Neural cell (in vitro differentiated cells): Measurements from ENCODE around the gene TBC1D16. TPM values are rescaled to one million over a fixed set of nuclear protein-coding genes. Genes with fewer than 3 reads are reported as not detected.

Source experiments
- H2AFZ ChIP-seq: fragments of 200-600, 300-800 bp; sonication (generic), shearing (Covaris generic); 2 replicates; pipeline ENCODE4 v1.6.0; 2014; ENCODE audit warnings: low read depth, mild to moderate bottlenecking, antibody characterized with exemption, low read length, moderate library complexity
- H3F3A ChIP-seq: fragments of 200-600 bp; shearing (Covaris generic); 2 replicates; pipeline ENCODE4 v1.6.1; 2016; ENCODE audit warnings: mild to moderate bottlenecking, moderate library complexity, mixed read lengths, antibody characterized with exemption, low read length; ENCODE audit not compliant: insufficient read depth, poor library complexity, severe bottlenecking
- H3K27ac ChIP-seq: fragments of 200-600, 300-800 bp; sonication (generic), shearing (Covaris generic); 2 replicates; pipeline ENCODE4 v1.5.1; 2014; ENCODE audit warnings: mild to moderate bottlenecking, low read length, moderate library complexity
- H3K27me3 ChIP-seq: fragments of 300-800, 200-600 bp; sonication (generic), shearing (Covaris generic); 2 replicates; pipeline ENCODE4 v1.6.0; 2014; ENCODE audit warnings: mild to moderate bottlenecking, low read depth, low read length, moderate library complexity; ENCODE audit not compliant: insufficient read depth
- H3K36me3 ChIP-seq: fragments of 300-800, 200-600 bp; sonication (generic), shearing (Covaris generic); 2 replicates; pipeline ENCODE4 v1.5.1; 2014; ENCODE audit warnings: mild to moderate bottlenecking, antibody characterized with exemption, low read length, moderate library complexity; ENCODE audit not compliant: insufficient read depth
- H3K4me2 ChIP-seq: fragments of 300-800, 200-600 bp; sonication (generic), shearing (Covaris generic); 2 replicates; pipeline ENCODE4 v1.6.0; 2014; ENCODE audit warnings: mild to moderate bottlenecking, low read length
- H3K4me3 ChIP-seq: fragments of 300-800, 200-600 bp; sonication (generic), shearing (Covaris generic); 2 replicates; pipeline ENCODE4 v1.5.1; 2014; ENCODE audit warnings: mild to moderate bottlenecking, low read length, moderate library complexity
- H3K79me2 ChIP-seq: fragments of 200-600 bp; shearing (Covaris generic); replicated peaks from 2 replicates; pipeline ENCODE4 v1.6.0; 2014; ENCODE audit warnings: mild to moderate bottlenecking, low read length, moderate library complexity; ENCODE audit not compliant: insufficient read depth
- H3K9ac ChIP-seq: fragments of 300-800, 200-600 bp; sonication (generic), shearing (Covaris generic); 2 replicates; pipeline ENCODE4 v1.6.1; 2016; ENCODE audit warnings: mild to moderate bottlenecking, low read length, mixed read lengths
- H3K9me2 ChIP-seq: fragments of 200-600 bp; shearing (Covaris generic); 2 replicates; pipeline ENCODE4 v1.6.1; 2016; ENCODE audit warnings: mild to moderate bottlenecking, low read length, mixed read lengths; ENCODE audit not compliant: insufficient read depth
- H3K9me3 ChIP-seq: fragments of 200-600, 300-800 bp; sonication (generic), shearing (Covaris generic); 2 replicates; pipeline ENCODE4 v1.6.1; 2016; ENCODE audit warnings: mild to moderate bottlenecking, mixed run types, low read length, moderate library complexity, mixed read lengths
- H4K20me1 ChIP-seq: fragments of 200-600 bp; shearing (Covaris generic); 2 replicates; pipeline ENCODE4 v1.6.1; 2016; ENCODE audit warnings: mild to moderate bottlenecking, mixed run types; ENCODE audit not compliant: insufficient read depth
- EP300 ChIP-seq: fragments of 450-650 bp; conservative IDR thresholded peaks from 2 replicates; pipeline ENCODE4 v1.6.1; 2014; ENCODE audit warnings: antibody characterized with exemption, mild to moderate bottlenecking, moderate library complexity; ENCODE audit not compliant: poor library complexity, severe bottlenecking
- EZH2 ChIP-seq: fragments of 200-600, 300-800 bp; shearing (Covaris generic), sonication (generic); IDR thresholded peaks from 2 replicates; pipeline ENCODE4 v1.6.1; 2014; ENCODE audit warnings: antibody characterized with exemption, low read length, borderline replicate concordance, mild to moderate bottlenecking; ENCODE audit not compliant: insufficient read depth, poor library complexity, severe bottlenecking
- MXI1 ChIP-seq: fragments of 450-650 bp; conservative IDR thresholded peaks from 2 replicates; pipeline ENCODE4 v1.6.1; 2014; ENCODE audit warnings: antibody characterized with exemption, mild to moderate bottlenecking; ENCODE audit not compliant: poor library complexity, severe bottlenecking
- POLR2AphosphoS5 ChIP-seq: IDR thresholded peaks from 2 replicates; pipeline ENCODE4 v1.6.1; 2012
- RAD21 ChIP-seq: fragments of 450-650 bp; conservative IDR thresholded peaks from 2 replicates; pipeline ENCODE4 v1.6.1; 2014; ENCODE audit warnings: antibody characterized with exemption, mild to moderate bottlenecking, moderate library complexity
- SMC3 ChIP-seq: fragments of 450-650 bp; conservative IDR thresholded peaks from 2 replicates; pipeline ENCODE4 v1.6.1; 2014; ENCODE audit warnings: antibody characterized with exemption, mild to moderate bottlenecking, moderate library complexity; ENCODE audit not compliant: poor library complexity
- TAF1 ChIP-seq: IDR thresholded peaks from 2 replicates; pipeline ENCODE4 v1.6.1; 2012; ENCODE audit warnings: low read depth
- polyA plus RNA-seq: library from polyadenylated mRNA; depleted of rRNA; stranded (reverse); fragments of >200 nt; gene quantifications from 2 replicates; pipeline ENCODE4 v1.2.3, GENCODE V29; 2014
- TF ChIP-seq, protein P1 (sequence below): fragments of 450-650 bp; IDR thresholded peaks from 2 replicates; pipeline ENCODE4 v1.5.1; 2014; ENCODE audit warnings: antibody characterized with exemption, mild to moderate bottlenecking, moderate library complexity; ENCODE audit not compliant: poor library complexity, severe bottlenecking
- TF ChIP-seq, protein P2 (sequence below): IDR thresholded peaks from 2 replicates; pipeline ENCODE4 v1.6.1; 2012; ENCODE audit warnings: borderline replicate concordance

TBC1D16 gene
- polyA plus RNA-seq, 1 donor from 2014 or later = 19.8 TPM

DNA sequence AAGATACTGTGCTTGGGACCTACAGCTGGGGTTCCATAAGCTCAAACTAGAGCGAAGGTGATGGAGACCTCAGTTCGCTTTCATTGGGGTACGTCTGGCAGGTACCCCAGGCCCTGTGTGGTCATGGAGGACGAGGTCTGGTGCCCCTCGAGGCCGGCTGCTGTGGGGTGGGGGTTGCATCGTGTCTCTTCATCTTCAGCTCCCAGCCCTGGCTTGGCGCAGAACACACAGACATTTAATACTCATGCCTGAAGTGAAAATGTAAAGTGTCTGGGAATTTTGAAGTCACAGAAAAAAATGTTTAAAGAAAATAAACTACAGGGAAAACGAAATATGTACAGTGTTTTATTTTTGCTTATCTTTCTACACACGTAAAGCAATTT, 80.5 kb downstream of the TBC1D16 start:
- Histone ChIP-seq H2AFZ (no peak overlapping the region), H3K4me3 (no peak overlapping the region), H3K9ac (no peak overlapping the region), H3K79me2 (peaks cover 8% of the 10 kb centered on the region), H3K27ac (no peak overlapping the region), H3F3A (peaks cover 11% of the 10 kb centered on the region), H3K9me3 (no peaks in the 10 kb centered on the region), H3K4me2 (no peak overlapping the region), H4K20me1 (no peaks in the 10 kb centered on the region), H3K36me3 (no peaks in the 10 kb centered on the region), H3K27me3 (no peaks in the 10 kb centered on the region), H3K9me2 (no peaks in the 10 kb centered on the region)
- TF ChIP-seq TAF1 (no peak), SMC3 (no peak), EZH2 (no peak)
- TF ChIP-seq, protein P1, sequence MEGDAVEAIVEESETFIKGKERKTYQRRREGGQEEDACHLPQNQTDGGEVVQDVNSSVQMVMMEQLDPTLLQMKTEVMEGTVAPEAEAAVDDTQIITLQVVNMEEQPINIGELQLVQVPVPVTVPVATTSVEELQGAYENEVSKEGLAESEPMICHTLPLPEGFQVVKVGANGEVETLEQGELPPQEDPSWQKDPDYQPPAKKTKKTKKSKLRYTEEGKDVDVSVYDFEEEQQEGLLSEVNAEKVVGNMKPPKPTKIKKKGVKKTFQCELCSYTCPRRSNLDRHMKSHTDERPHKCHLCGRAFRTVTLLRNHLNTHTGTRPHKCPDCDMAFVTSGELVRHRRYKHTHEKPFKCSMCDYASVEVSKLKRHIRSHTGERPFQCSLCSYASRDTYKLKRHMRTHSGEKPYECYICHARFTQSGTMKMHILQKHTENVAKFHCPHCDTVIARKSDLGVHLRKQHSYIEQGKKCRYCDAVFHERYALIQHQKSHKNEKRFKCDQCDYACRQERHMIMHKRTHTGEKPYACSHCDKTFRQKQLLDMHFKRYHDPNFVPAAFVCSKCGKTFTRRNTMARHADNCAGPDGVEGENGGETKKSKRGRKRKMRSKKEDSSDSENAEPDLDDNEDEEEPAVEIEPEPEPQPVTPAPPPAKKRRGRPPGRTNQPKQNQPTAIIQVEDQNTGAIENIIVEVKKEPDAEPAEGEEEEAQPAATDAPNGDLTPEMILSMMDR = no peak

DNA sequence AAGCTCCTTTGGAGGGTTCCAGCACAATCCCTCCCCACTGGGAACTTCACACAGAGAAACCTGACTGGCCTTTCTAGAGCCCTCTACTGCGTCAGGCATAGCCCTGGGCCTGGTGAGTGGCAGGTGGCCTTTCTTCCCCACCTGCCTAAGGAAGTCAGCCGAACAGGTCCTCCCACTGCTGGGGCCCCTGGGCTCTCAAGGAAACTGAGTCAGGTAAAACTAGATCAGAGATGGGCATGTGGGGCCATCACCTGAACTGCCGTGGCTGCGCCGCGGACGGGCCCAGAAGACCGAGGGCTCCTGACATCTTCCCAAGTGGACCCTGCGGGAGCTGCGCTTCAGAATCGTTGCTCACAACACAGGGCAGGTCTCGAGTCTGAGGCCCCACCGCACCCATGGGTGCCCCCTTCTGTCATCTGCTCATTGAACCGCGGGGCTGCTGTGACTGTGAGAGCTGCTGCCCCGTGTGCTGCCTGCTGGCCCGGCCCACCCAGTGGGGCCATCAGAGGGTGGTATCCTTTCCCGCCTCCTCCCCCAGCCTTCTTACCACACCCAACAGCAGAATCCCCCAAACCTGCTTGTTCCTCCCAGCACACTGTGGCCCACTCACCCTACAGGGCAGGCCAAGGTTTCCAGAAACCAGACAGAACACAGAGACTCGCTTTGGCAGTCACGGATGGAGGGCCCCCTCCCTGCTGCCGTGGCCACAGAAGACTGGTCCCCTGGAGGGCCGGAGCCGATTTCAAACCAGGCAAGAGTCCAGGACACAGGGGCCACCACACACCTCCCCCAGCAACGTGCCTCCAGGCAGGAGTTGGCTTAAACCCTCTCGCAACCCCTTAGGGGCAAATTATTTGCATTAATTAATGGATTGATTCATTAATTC, 81.1 kb downstream of the TBC1D16 start:
- no peaks in the 10 kb centered on the region for H3K27me3 ChIP-seq
- TF ChIP-seq SMC3 (no peak), RAD21 (no peak), MXI1 (no peak), POLR2AphosphoS5 (no peak), EP300 (no peak), EZH2 (no peak), TAF1 (no peak)
- TF ChIP-seq, protein P1 = no peak
- TF ChIP-seq, protein P2, sequence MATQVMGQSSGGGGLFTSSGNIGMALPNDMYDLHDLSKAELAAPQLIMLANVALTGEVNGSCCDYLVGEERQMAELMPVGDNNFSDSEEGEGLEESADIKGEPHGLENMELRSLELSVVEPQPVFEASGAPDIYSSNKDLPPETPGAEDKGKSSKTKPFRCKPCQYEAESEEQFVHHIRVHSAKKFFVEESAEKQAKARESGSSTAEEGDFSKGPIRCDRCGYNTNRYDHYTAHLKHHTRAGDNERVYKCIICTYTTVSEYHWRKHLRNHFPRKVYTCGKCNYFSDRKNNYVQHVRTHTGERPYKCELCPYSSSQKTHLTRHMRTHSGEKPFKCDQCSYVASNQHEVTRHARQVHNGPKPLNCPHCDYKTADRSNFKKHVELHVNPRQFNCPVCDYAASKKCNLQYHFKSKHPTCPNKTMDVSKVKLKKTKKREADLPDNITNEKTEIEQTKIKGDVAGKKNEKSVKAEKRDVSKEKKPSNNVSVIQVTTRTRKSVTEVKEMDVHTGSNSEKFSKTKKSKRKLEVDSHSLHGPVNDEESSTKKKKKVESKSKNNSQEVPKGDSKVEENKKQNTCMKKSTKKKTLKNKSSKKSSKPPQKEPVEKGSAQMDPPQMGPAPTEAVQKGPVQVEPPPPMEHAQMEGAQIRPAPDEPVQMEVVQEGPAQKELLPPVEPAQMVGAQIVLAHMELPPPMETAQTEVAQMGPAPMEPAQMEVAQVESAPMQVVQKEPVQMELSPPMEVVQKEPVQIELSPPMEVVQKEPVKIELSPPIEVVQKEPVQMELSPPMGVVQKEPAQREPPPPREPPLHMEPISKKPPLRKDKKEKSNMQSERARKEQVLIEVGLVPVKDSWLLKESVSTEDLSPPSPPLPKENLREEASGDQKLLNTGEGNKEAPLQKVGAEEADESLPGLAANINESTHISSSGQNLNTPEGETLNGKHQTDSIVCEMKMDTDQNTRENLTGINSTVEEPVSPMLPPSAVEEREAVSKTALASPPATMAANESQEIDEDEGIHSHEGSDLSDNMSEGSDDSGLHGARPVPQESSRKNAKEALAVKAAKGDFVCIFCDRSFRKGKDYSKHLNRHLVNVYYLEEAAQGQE = no peak
- H3K9me2 ChIP-seq = no peaks in the 10 kb centered on the region
- no peaks in the 10 kb centered on the region for H3K36me3 ChIP-seq
- H3K4me2 ChIP-seq = no peak overlapping the region
- H3K79me2 ChIP-seq = peaks cover 8% of the 10 kb centered on the region
- no peaks in the 10 kb centered on the region for H4K20me1 ChIP-seq
- peaks cover 16% of the 10 kb centered on the region for H3F3A ChIP-seq
- no peak overlapping the region for H3K9ac ChIP-seq
- H3K9me3 ChIP-seq = no peaks in the 10 kb centered on the region
- H3K27ac ChIP-seq = no peak overlapping the region
- no peak overlapping the region for H2AFZ ChIP-seq
- H3K4me3 ChIP-seq = no peak overlapping the region
